ENCODE data around the gene GIMAP5. TPM values are rescaled to one million over a fixed set of nuclear protein-coding genes. Genes with fewer than 3 reads are reported as not detected.

The GIMAP5 gene
- total and polyA plus RNA-seq, 9 of the 15 experiments (the other 6 are each of a cell fraction or from before 2014, with no cell fraction given), result 0.35 TPM; not detected in 8

DNA sequence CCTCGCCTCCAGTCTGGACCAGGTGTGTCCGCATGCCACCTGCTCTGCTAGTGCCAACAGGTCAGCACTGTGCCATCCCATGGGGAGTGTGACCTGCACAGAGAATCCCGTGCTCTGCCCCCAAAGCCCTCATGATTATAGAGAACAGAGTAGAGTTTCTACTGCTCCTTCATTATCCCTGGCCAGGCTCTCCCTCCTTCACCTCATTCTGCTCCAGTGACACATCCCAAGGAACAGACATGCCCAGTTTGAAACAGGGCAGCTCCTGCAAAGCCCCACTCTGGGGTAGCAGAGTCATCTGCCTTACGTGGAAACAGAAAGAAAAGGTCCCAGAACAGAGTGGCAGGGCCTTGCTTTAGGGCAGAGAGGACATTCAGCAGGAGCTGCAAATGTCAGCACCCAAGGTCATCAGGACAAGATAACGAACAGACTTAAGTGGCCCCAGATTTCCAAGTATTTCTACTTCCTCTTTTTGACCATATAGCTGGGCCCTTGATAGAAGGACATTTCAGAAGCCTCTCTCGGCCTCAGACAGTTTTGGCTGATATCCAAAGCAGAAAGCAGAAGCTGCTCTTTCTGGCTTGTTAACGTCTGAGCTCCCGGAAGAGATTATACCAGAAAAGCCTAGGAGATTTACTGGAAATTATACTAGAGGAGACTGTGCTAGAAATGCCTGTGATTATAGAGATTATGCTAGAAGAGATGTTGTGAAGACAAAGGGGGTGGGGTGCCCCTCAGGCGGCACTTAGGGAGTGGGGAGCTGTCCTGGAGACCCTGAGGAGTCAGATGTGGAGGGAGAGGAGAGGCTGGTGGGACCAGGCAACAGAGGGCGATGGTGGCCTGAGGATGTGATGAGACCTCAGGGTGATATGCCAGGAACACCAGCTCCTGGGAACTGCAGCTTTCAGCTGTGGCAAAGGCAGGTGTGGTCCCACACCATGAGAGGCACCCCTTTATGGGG is 50.4 kb downstream of the GIMAP5 start (continued):
- TF ChIP-seq C11orf30 (IDR thresholded peaks at IDR 0.05; ENCODE audit: low read depth), result no peak
- TF ChIP-seq PCBP1 (IDR thresholded peaks at IDR 0.05; ENCODE audit: low read depth, low read length, poor library complexity, severe bottlenecking), result no peak
- TF ChIP-seq ZNF586 (CRISPR knock-in tag; conservative IDR thresholded peaks at IDR 0.05), result no peak
- no peak for TF ChIP-seq NELFE (IDR thresholded peaks at IDR 0.05; ENCODE audit: insufficient read depth, insufficient read length)
- no peak for TF ChIP-seq BMI1 (IDR thresholded peaks at IDR 0.05; ENCODE audit: low read length)
- no peak for TF ChIP-seq KLF10 (CRISPR knock-in tag; IDR thresholded peaks at IDR 0.05)
- TF ChIP-seq RCOR1 (IDR thresholded peaks at IDR 0.05; ENCODE audit: borderline replicate concordance in 1 of 2, low read depth in 2 of 2, low read length in 2 of 2), result peak; percentile 98 to 100; a peak in 3 of 4 replicates
- no peak for TF ChIP-seq ZNF699 (CRISPR knock-in tag; IDR thresholded peaks at IDR 0.05; ENCODE audit: insufficient replicate concordance)
- peak; percentile 35; the same call in 1 of the 2 replicates for TF ChIP-seq ETV5 (CRISPR knock-in tag; IDR thresholded peaks at IDR 0.05; ENCODE audit: low read depth)
- no peak for TF ChIP-seq RFX1 (IDR thresholded peaks at IDR 0.05)
- no peak for TF ChIP-seq BRCA1 (IDR thresholded peaks at IDR 0.05)
- no peak for TF ChIP-seq BRCA1 (CRISPR knock-in tag; IDR thresholded peaks at IDR 0.05)
- TF ChIP-seq YBX1 (IDR thresholded peaks at IDR 0.05), result no peak
- peak; percentile 96; the same call in 1 of the 2 replicates for TF ChIP-seq SMARCE1 (IDR thresholded peaks at IDR 0.05)
- no peak for TF ChIP-seq RBFOX2 (IDR thresholded peaks at IDR 0.05; ENCODE audit: low read depth, low read length)
- TF ChIP-seq PML (IDR thresholded peaks at IDR 0.05; ENCODE audit: low read length), result peak; percentile 49; the same call in 1 of the 2 replicates
- peak in 1 of 2 experiments; percentile 83; a peak in 1 of 4 replicates for TF ChIP-seq TEAD1 (CRISPR knock-in tag; IDR thresholded peaks at IDR 0.05)
- TF ChIP-seq SRSF3 (IDR thresholded peaks at IDR 0.05; ENCODE audit: insufficient read depth, low read length), result no peak
- peak; percentile 100 for TF ChIP-seq ESRRA (IDR thresholded peaks at IDR 0.05; ENCODE audit: borderline replicate concordance, low read depth)
- TF ChIP-seq, protein P1, sequence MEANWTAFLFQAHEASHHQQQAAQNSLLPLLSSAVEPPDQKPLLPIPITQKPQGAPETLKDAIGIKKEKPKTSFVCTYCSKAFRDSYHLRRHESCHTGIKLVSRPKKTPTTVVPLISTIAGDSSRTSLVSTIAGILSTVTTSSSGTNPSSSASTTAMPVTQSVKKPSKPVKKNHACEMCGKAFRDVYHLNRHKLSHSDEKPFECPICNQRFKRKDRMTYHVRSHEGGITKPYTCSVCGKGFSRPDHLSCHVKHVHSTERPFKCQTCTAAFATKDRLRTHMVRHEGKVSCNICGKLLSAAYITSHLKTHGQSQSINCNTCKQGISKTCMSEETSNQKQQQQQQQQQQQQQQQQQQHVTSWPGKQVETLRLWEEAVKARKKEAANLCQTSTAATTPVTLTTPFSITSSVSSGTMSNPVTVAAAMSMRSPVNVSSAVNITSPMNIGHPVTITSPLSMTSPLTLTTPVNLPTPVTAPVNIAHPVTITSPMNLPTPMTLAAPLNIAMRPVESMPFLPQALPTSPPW (CRISPR knock-in tag; IDR thresholded peaks at IDR 0.05), result peak; percentile 58; the same call in 1 of the 2 replicates
- TF ChIP-seq POLR3G (IDR thresholded peaks at IDR 0.05; ENCODE audit: extremely low read depth, insufficient read length, insufficient replicate concordance), result no peak
- no peak for TF ChIP-seq MCM3 (IDR thresholded peaks at IDR 0.05)

Measured in K562 (cell line).